Thyroid gland (tissue), 4 donors: ENCODE data around the gene GHDC.

Experiments
- POLR2A ChIP-seq, 2 donors: fragments of 450-650 bp; IDR thresholded peaks; one replicate each; pipeline ENCODE4 v1.6.1; 2017; ENCODE audit warnings: antibody characterized with exemption in 2 of 2, mild to moderate bottlenecking in 2 of 2, moderate library complexity in 1 of 2
- TF ChIP-seq, protein P1 (sequence below), 6 experiments: fragments of 200-600 bp in 3 of 6; fragments of 450-650 bp in 3 of 6; sonication (generic) in 3 of 6; IDR thresholded peaks; one replicate each; pipeline ENCODE4 v1.5.1; 2016 to 2019; ENCODE audit warnings: antibody characterized with exemption in 6 of 6, mild to moderate bottlenecking in 2 of 6, inconsistent platforms in 1 of 6, moderate library complexity in 1 of 6

DNA sequence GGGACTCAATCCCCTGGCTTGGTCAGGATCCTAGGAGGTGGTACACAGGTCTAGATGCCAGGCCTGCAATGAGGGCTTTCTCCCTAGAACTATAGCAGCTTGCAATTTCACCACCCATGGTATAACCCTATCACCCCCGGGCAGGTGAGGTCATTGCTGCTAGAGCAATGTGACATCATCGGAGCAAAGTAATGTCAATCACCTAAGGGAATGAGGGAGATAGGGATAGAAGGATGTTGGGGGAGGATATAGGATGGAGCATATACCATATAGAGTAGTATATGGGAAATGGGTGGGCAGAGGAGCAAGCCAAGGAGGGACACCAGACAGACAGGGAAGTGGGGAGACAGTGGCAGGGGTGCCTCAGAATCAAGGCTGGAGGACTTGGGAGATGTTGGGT lies 16.6 kb downstream of the GHDC start:
- TF ChIP-seq, protein P1, sequence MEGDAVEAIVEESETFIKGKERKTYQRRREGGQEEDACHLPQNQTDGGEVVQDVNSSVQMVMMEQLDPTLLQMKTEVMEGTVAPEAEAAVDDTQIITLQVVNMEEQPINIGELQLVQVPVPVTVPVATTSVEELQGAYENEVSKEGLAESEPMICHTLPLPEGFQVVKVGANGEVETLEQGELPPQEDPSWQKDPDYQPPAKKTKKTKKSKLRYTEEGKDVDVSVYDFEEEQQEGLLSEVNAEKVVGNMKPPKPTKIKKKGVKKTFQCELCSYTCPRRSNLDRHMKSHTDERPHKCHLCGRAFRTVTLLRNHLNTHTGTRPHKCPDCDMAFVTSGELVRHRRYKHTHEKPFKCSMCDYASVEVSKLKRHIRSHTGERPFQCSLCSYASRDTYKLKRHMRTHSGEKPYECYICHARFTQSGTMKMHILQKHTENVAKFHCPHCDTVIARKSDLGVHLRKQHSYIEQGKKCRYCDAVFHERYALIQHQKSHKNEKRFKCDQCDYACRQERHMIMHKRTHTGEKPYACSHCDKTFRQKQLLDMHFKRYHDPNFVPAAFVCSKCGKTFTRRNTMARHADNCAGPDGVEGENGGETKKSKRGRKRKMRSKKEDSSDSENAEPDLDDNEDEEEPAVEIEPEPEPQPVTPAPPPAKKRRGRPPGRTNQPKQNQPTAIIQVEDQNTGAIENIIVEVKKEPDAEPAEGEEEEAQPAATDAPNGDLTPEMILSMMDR (IDR thresholded peaks at IDR 0.05), result no peak
- no peak for TF ChIP-seq POLR2A (IDR thresholded peaks at IDR 0.05)
